NCI-H2196 (cell line): Measurements from ENCODE around the gene POLQ.
"Not testable (repeated sequence)": the region's sequence is repeated elsewhere in the genome, so short reads cannot be mapped to it uniquely, and the experiment has no call there.

Source experiments
- DNase-seq: peaks from one replicate; lab custom pipeline; 2025; ENCODE audit not compliant: unreplicated experiment; lab: John Stamatoyannopoulos, UW

The POLQ gene

GRCh38 chr3:121430664-121431215, 115.0 kb downstream of the POLQ start:
- DNase-seq, result no peak

- no peak for DNase-seq
These were observed 121.2 kb downstream of the POLQ start for GRCh38 chr3:121424549-121424948.

- DNase-seq, result no peak
These were observed 127.6 kb downstream of the POLQ start for GRCh38 chr3:121418182-121418581.

GRCh38 chr3:121414924-121415323, 130.9 kb downstream of the POLQ start:
- DNase-seq, result no peak

GRCh38 chr3:121411523-121411922, 134.3 kb downstream of the POLQ start:
- no peak for DNase-seq

GRCh38 chr3:121405631-121406030, 140.2 kb downstream of the POLQ start:
- DNase-seq, result no peak

GRCh38 chr3:121399820-121400219, 146.0 kb downstream of the POLQ start:
- DNase-seq, result no peak

- not testable (repeated sequence) for DNase-seq
These were observed 147.7 kb downstream of the POLQ start for GRCh38 chr3:121398051-121398450.

GRCh38 chr3:121395967-121396366, 149.8 kb downstream of the POLQ start:
- not testable (repeated sequence) for DNase-seq

- DNase-seq, result not testable (repeated sequence)
These were observed 157.5 kb downstream of the POLQ start for GRCh38 chr3:121388308-121388707.
